ENCODE data around the gene LSM7. TPM values are rescaled to one million over a fixed set of nuclear protein-coding genes. Genes with fewer than 3 reads are reported as not detected.

LSM7 gene
- total RNA-seq, 6 experiments from 2014 or later = 92.1 to 137 (median 118) TPM

DNA sequence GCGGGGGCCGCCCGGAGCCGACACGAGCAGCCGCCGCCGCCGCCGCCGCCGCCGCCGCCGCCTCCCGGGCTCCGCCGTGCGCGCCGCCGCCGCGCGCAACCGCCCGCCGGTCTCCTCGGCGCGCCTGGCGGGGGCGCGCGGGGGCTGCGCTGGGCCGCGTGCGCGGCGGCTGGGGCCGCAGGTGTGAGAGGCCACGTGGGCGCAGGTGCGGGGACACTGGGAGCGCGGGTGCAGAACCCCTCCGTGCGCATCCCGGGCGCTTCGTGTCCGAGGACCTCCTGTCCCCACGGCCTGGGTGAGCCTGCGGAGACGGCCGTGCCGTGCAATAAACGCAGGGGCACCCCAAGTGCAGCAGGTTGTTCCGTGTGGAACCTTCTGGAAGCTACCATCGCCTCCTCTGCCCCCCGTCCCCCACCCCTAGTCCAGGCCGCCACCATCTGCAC lies 20.3 kb downstream of the LSM7 start, which contains the start of gene LINGO3:
Gene LINGO3, minus strand, starts transcription at position 41 of the 443 bp plus-strand sequence. CDS start 16,378 bp downstream, outside the sequence.
- no peak for DNase-seq
- Mint-ChIP-seq H3K36me3 (ENCODE audit: low read depth) (no peaks in the 10 kb centered on the region), H3K27me3 (ENCODE audit: insufficient read depth) (peaks cover 18% of the 10 kb centered on the region), H3K27ac (no peak within 1 kb of the TSS), H3K4me3 (no peak within 1 kb of the TSS), H3K4me1 (ENCODE audit: low read depth) (peaks cover 14% of the 10 kb centered on the region), H3K9me3 (no peaks in the 10 kb centered on the region)
- no peak for TF ChIP-seq CTCF (IDR thresholded peaks at IDR 0.05)

- no peak for TF ChIP-seq CTCF (IDR thresholded peaks at IDR 0.05)
- no peak for DNase-seq
- H3K4me3 Mint-ChIP-seq = no peak overlapping the region
- no peaks in the 10 kb centered on the region for H3K9me3 Mint-ChIP-seq
- H3K4me1 Mint-ChIP-seq (ENCODE audit: low read depth) = peaks cover 14% of the 10 kb centered on the region
- H3K36me3 Mint-ChIP-seq (ENCODE audit: low read depth) = no peaks in the 10 kb centered on the region
- H3K27me3 Mint-ChIP-seq (ENCODE audit: insufficient read depth) = peaks cover 19% of the 10 kb centered on the region
- H3K27ac Mint-ChIP-seq = no peak overlapping the region
Measured at GRCh38 chr19:2307518-2308012, 20.8 kb downstream of the LSM7 start.

DNA sequence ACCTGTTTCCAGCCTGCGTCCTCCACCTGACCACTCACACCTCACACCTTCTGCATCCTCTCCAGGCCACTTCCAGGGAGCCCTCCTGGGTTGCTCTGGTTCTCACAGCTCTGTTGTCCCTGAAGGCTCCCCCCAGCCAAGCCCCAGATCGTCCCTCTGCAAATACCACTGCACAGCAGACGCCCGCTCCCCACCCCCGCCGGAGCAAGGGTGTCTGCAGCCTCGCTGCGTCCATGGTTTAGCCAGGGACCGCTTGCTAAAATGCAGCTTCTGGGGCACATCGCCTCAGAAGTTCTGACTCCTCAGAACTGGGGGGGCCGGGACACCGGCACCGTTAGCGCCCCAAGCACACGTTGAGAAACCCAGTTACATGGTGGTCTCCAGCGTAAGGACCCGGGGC lies 21.4 kb downstream of the LSM7 start:
- Mint-ChIP-seq H3K36me3 (ENCODE audit: low read depth) (no peaks in the 10 kb centered on the region), H3K9me3 (no peaks in the 10 kb centered on the region), H3K4me3 (no peak overlapping the region), H3K27ac (no peak overlapping the region), H3K4me1 (ENCODE audit: low read depth) (peaks cover 14% of the 10 kb centered on the region), H3K27me3 (ENCODE audit: insufficient read depth) (peaks cover 19% of the 10 kb centered on the region)
- no peak for TF ChIP-seq CTCF (IDR thresholded peaks at IDR 0.05)
- DNase-seq = no peak

GRCh38 chr19:2306281-2306806 lies 22.0 kb downstream of the LSM7 start:
- Mint-ChIP-seq H3K4me1 (ENCODE audit: low read depth) (peaks cover 14% of the 10 kb centered on the region), H3K9me3 (no peaks in the 10 kb centered on the region), H3K36me3 (ENCODE audit: low read depth) (no peaks in the 10 kb centered on the region), H3K27ac (no peak overlapping the region), H3K4me3 (no peak overlapping the region), H3K27me3 (ENCODE audit: insufficient read depth) (peaks cover 20% of the 10 kb centered on the region)
- DNase-seq = no peak
- TF ChIP-seq CTCF (IDR thresholded peaks at IDR 0.05) = no peak; the same call in 1 of the 2 replicates

DNA sequence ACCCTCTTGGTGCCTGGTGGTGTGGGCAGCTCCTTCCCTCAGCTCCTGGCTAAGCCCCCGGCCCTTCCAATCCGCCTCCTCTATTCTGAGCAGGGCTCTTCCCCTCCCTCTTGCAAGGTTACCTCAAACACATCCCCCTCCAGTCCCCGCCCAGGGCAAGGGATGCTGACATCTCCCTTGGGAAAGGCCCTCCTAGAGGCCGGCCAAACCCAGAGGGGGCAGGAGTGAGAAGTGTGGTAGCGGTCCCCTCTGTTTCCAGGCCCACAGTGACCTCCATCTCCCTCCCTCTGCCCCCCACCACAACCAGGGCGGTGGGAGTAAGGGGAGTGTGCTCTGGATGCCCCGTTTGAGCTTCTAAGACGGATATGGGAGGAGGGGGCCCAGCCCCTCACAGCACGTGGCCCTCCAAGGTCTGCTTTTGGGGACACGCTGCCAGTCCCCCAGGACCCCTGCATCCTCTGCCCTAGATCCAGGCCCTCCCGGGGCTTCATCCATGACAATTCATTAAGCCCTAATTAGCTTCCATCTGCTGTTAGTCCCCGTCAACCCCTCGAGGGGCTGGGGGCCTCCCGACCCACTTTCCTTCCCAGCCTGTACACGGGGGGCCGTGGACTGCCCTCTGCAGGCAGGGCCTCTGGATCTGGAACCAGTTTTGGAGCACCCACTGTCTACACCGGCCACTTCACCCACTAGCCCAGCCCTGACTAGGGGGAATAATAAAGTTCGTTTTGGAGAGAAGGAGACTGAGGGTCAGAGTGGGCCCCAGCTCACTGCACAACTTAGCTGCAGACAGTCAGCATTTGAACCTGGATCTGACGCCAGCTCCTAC lies 22.7 kb downstream of the LSM7 start:
- no peak overlapping the region for H3K4me3 Mint-ChIP-seq
- no peaks in the 10 kb centered on the region for H3K9me3 Mint-ChIP-seq
- TF ChIP-seq CTCF (IDR thresholded peaks at IDR 0.05) = no peak; the same call in 1 of the 2 replicates
- H3K4me1 Mint-ChIP-seq (ENCODE audit: low read depth) = peaks cover 14% of the 10 kb centered on the region
- H3K27me3 Mint-ChIP-seq (ENCODE audit: insufficient read depth) = peaks cover 21% of the 10 kb centered on the region
- H3K36me3 Mint-ChIP-seq (ENCODE audit: low read depth) = no peaks in the 10 kb centered on the region
- H3K27ac Mint-ChIP-seq = no peak overlapping the region
- DNase-seq = no peak
